Panc1 (cell line): ENCODE data around the gene RASA3.
"Not testable (repeated sequence)": the region's sequence is repeated elsewhere in the genome, so short reads cannot be mapped to it uniquely, and the experiment has no call there.

Experiments used
- SIN3A ChIP-seq: IDR thresholded peaks from 2 replicates; pipeline ENCODE4 v1.6.1; 2012; ENCODE audit warnings: low read depth, mild to moderate bottlenecking, low read length, moderate library complexity, borderline replicate concordance; ENCODE audit not compliant: insufficient read depth
- TF ChIP-seq, protein P1 (sequence below): fragments of 450-650 bp; IDR thresholded peaks from 2 replicates; pipeline ENCODE4 v1.5.1; 2017; ENCODE audit warnings: mild to moderate bottlenecking

DNA sequence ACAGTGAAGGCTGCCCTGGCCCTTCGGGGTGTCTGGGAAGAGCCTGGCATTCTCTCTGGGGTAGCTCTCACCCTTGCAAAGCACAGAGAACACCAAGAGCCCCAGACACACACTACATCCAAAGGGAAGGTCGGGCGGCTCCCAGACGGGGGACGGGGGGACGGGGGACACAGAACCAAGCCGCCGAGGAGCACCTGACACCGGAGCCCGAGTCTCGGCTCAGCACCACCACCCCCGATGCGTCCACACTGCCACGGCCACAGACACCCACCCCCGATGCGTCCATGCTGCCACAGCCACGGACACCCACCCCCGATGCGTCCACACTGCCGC is 29.2 kb downstream of the RASA3 start:
- not testable (repeated sequence) for TF ChIP-seq SIN3A
- TF ChIP-seq, protein P1, sequence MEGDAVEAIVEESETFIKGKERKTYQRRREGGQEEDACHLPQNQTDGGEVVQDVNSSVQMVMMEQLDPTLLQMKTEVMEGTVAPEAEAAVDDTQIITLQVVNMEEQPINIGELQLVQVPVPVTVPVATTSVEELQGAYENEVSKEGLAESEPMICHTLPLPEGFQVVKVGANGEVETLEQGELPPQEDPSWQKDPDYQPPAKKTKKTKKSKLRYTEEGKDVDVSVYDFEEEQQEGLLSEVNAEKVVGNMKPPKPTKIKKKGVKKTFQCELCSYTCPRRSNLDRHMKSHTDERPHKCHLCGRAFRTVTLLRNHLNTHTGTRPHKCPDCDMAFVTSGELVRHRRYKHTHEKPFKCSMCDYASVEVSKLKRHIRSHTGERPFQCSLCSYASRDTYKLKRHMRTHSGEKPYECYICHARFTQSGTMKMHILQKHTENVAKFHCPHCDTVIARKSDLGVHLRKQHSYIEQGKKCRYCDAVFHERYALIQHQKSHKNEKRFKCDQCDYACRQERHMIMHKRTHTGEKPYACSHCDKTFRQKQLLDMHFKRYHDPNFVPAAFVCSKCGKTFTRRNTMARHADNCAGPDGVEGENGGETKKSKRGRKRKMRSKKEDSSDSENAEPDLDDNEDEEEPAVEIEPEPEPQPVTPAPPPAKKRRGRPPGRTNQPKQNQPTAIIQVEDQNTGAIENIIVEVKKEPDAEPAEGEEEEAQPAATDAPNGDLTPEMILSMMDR: not testable (repeated sequence)
